ENCODE results near the gene COBL. TPM values are rescaled to one million over a fixed set of nuclear protein-coding genes. Genes with fewer than 3 reads are reported as not detected.

COBL gene
- total and polyA plus RNA-seq, 10 of the 15 experiments (the other 5 are each of a cell fraction or from before 2014, with no cell fraction given), result 0.21 TPM; not detected in 9

- Histone ChIP-seq H3K9me3 (replicated peaks; ENCODE audit: control insufficient read depth, insufficient read depth, low read length) (no peaks in the 10 kb centered on the region), H3K4me1 (ENCODE audit: control insufficient read depth, insufficient read depth, low read length) (no peaks in the 10 kb centered on the region), H3K4me2 (ENCODE audit: control insufficient read depth, insufficient read depth) (no peak overlapping the region), H3K79me2 (ENCODE audit: control insufficient read depth, insufficient read depth, low read length) (no peaks in the 10 kb centered on the region), H3K4me3 (no peak overlapping the region), H3K9ac (ENCODE audit: control insufficient read depth, insufficient read depth, low read length) (no peak overlapping the region), H4K20me1 (ENCODE audit: control insufficient read depth, insufficient read depth) (no peaks in the 10 kb centered on the region), H3K27ac (ENCODE audit: control insufficient read depth, insufficient read depth) (no peak overlapping the region), H2AFZ (ENCODE audit: control insufficient read depth, low read depth, low read length) (no peak overlapping the region), H3K36me3 (ENCODE audit: control insufficient read depth in 2 of 2, insufficient read depth in 2 of 2, low read length in 1 of 2) (no peaks in the 10 kb centered on the region), H3K27me3 (replicated peaks in 1 of 2; ENCODE audit: control insufficient read depth in 2 of 2, insufficient read depth in 2 of 2, low read length in 1 of 2) (no peaks in the 10 kb centered on the region)
- BruUV-seq (replicated peaks), result no TSS peak
- in situ Hi-C loops (cut with MboI) (no loop called here), intact Hi-C loops (cut with micrococcal nuclease; ENCODE audit: unreplicated experiment) (no loop called here)
- ATAC-seq (no peak), DNase-seq (ENCODE audit: low read depth, low spot score) (no peak), FAIRE-seq (no peak)
- TF ChIP-seq CBFB (IDR thresholded peaks at IDR 0.05; ENCODE audit: low read depth), result no peak
- TF ChIP-seq ZBTB4 (CRISPR knock-in tag; IDR thresholded peaks at IDR 0.05), result no peak
- ChIA-PET RAD21 (ENCODE audit: unreplicated experiment) (no interaction called here), CTCF (no interaction called here), POLR2A (no interaction called here), SMC1A (ENCODE audit: uncharacterized antibody, unreplicated experiment) (no interaction called here)
- WGBS (ENCODE audit: insufficient coverage, insufficient replicate concordance, low lambda C conversion rate, missing lambda C conversion rate), result 0% methylated on average over 5 of the region's 5 CpGs
These were observed 342.4 kb downstream of the COBL start for GRCh38 chr7:50974240-50974639.

- ChIA-PET RAD21 (ENCODE audit: unreplicated experiment) (no interaction called here), CTCF (no interaction called here), SMC1A (ENCODE audit: uncharacterized antibody, unreplicated experiment) (no interaction called here), POLR2A (no interaction called here)
- DNase-seq (ENCODE audit: low read depth, low spot score) (no peak), FAIRE-seq (no peak), ATAC-seq (no peak)
- no peak overlapping the region for H2AFZ ChIP-seq (ENCODE audit: control insufficient read depth, low read depth, low read length)
- in situ Hi-C loops (cut with MboI) (no loop called here), intact Hi-C loops (cut with micrococcal nuclease; ENCODE audit: unreplicated experiment) (no loop called here)
- no peak overlapping the region for H3K4me2 ChIP-seq (ENCODE audit: control insufficient read depth, insufficient read depth)
- 38% methylated on average over 6 of the region's 6 CpGs for WGBS (ENCODE audit: insufficient coverage, insufficient replicate concordance, low lambda C conversion rate, missing lambda C conversion rate)
- H3K27ac ChIP-seq (ENCODE audit: control insufficient read depth, insufficient read depth), result no peak overlapping the region
- no peaks in the 10 kb centered on the region for H3K27me3 ChIP-seq (replicated peaks in 1 of 2; ENCODE audit: control insufficient read depth in 2 of 2, insufficient read depth in 2 of 2, low read length in 1 of 2)
- H3K79me2 ChIP-seq (ENCODE audit: control insufficient read depth, insufficient read depth, low read length), result no peaks in the 10 kb centered on the region
- H3K9me3 ChIP-seq (replicated peaks; ENCODE audit: control insufficient read depth, insufficient read depth, low read length), result no peaks in the 10 kb centered on the region
- H4K20me1 ChIP-seq (ENCODE audit: control insufficient read depth, insufficient read depth), result no peaks in the 10 kb centered on the region
- no peaks in the 10 kb centered on the region for H3K4me1 ChIP-seq (ENCODE audit: control insufficient read depth, insufficient read depth, low read length)
- H3K4me3 ChIP-seq, result no peak overlapping the region
- H3K9ac ChIP-seq (ENCODE audit: control insufficient read depth, insufficient read depth, low read length), result no peak overlapping the region
- H3K36me3 ChIP-seq (ENCODE audit: control insufficient read depth in 2 of 2, insufficient read depth in 2 of 2, low read length in 1 of 2), result no peaks in the 10 kb centered on the region
- BruUV-seq (replicated peaks), result no TSS peak
- TF ChIP-seq PAX5 (IDR thresholded peaks at IDR 0.05; ENCODE audit: borderline replicate concordance, low read depth, low read length), result no peak
- no peak for TF ChIP-seq SPI1 (IDR thresholded peaks at IDR 0.05; ENCODE audit: borderline replicate concordance, insufficient read depth, low read depth, low read length)
- no peak for TF ChIP-seq MAX (IDR thresholded peaks at IDR 0.05; ENCODE audit: low read depth, low read length)
- TF ChIP-seq CHD4 (IDR thresholded peaks at IDR 0.05), result no peak
- no peak for TF ChIP-seq CBX5 (IDR thresholded peaks at IDR 0.05; ENCODE audit: low read depth)
- TF ChIP-seq ZNF207 (IDR thresholded peaks at IDR 0.05; ENCODE audit: borderline replicate concordance), result no peak
- no peak for TF ChIP-seq BMI1 (IDR thresholded peaks at IDR 0.05; ENCODE audit: borderline replicate concordance)
- TF ChIP-seq CTCF (IDR thresholded peaks at IDR 0.05 in 2 of 3, conservative IDR thresholded peaks at IDR 0.05 in 1 of 3; ENCODE audit: control insufficient read depth in 2 of 3, extremely low read depth in 1 of 3, insufficient read depth in 1 of 3, low read depth in 3 of 3, low read length in 3 of 3), result no peak
- TF ChIP-seq CHD1 (IDR thresholded peaks at IDR 0.05; ENCODE audit: low read depth, low read length), result no peak
- TF ChIP-seq EZH2 (IDR thresholded peaks at IDR 0.05; ENCODE audit: borderline replicate concordance, control insufficient read depth, low read depth, low read length), result no peak
- TF ChIP-seq JUNB (IDR thresholded peaks at IDR 0.05), result no peak
- TF ChIP-seq BACH1 (IDR thresholded peaks at IDR 0.05; ENCODE audit: borderline replicate concordance), result no peak
- no peak for TF ChIP-seq CREB1 (IDR thresholded peaks at IDR 0.05; ENCODE audit: low read depth)
These were observed 342.8 kb downstream of the COBL start for GRCh38 chr7:50973814-50974213.

Data from GM12878 (cell line).